NOMO-1 (cell line): ENCODE data around the gene MON2.
"Not testable (repeated sequence)": the region's sequence is repeated elsewhere in the genome, so short reads cannot be mapped to it uniquely, and the experiment has no call there.

Experiments used
- DNase-seq, 2 experiments: peaks; one replicate each; lab custom pipeline; 2025; ENCODE audit not compliant: unreplicated experiment in 2 of 2; lab: John Stamatoyannopoulos, UW

MON2 gene, protein sequence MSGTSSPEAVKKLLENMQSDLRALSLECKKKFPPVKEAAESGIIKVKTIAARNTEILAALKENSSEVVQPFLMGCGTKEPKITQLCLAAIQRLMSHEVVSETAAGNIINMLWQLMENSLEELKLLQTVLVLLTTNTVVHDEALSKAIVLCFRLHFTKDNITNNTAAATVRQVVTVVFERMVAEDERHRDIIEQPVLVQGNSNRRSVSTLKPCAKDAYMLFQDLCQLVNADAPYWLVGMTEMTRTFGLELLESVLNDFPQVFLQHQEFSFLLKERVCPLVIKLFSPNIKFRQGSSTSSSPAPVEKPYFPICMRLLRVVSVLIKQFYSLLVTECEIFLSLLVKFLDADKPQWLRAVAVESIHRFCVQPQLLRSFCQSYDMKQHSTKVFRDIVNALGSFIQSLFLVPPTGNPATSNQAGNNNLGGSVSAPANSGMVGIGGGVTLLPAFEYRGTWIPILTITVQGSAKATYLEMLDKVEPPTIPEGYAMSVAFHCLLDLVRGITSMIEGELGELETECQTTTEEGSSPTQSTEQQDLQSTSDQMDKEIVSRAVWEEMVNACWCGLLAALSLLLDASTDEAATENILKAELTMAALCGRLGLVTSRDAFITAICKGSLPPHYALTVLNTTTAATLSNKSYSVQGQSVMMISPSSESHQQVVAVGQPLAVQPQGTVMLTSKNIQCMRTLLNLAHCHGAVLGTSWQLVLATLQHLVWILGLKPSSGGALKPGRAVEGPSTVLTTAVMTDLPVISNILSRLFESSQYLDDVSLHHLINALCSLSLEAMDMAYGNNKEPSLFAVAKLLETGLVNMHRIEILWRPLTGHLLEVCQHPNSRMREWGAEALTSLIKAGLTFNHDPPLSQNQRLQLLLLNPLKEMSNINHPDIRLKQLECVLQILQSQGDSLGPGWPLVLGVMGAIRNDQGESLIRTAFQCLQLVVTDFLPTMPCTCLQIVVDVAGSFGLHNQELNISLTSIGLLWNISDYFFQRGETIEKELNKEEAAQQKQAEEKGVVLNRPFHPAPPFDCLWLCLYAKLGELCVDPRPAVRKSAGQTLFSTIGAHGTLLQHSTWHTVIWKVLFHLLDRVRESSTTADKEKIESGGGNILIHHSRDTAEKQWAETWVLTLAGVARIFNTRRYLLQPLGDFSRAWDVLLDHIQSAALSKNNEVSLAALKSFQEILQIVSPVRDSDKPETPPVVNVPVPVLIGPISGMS (N-terminal part only)

DNA sequence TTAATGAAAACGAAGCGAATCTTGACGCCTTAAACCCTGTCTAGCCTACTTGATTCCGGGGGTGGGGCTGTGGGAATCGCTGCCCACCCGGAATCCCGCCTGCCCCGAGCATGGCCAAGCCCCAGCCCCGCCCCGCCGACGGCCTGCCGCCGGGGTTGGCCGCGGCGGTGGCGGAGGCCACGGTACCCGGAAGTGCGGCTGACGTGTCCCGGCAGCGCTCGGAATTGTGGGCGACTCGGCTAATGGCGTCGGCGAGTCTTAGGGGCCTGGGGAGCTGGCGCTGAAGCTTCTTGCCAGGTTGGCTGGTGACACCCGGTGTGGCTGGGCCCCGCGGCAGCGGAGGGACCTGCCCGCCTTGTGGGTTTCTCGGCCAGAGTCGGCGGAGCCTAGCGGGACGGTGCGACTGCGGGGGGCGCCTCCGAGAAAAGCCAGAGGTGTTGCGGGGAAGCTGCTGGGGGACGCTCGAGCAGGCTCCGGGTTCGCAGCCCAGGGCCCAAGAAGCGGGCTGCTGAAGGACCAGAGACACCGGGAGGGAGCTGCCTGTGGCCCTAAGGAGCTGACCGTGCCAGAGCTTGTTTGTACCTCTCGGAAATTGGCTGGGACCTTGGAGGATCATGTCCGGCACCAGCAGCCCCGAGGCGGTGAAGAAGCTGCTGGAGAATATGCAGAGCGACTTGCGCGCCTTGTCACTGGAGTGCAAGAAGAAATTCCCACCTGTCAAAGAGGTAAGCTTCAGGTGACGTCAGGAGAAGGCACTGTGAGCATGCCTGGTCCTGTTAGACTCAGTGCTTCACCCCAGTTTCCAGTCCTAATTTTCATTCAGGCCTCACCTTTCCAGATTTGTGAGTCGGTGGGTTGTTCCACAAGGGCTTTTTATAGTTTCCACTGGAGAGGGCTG lies at the start of gene MON2:
Gene MON2 (plus strand): TSS at position 233 of the 898 bp plus-strand sequence. CDS start 382 bp downstream, at position 615.
- DNase-seq, result peak; percentile 72 to 89

GRCh38 chr12:62426089-62426488 lies 40.5 kb upstream of the MON2 start:
- DNase-seq, result no peak

- no peak for DNase-seq
Measured at GRCh38 chr12:62429457-62429856, 37.2 kb upstream of the MON2 start.

- peak in 1 of 2 experiments; percentile 37 for DNase-seq
Measured at GRCh38 chr12:62434494-62435302, 31.9 kb upstream of the MON2 start.

DNA sequence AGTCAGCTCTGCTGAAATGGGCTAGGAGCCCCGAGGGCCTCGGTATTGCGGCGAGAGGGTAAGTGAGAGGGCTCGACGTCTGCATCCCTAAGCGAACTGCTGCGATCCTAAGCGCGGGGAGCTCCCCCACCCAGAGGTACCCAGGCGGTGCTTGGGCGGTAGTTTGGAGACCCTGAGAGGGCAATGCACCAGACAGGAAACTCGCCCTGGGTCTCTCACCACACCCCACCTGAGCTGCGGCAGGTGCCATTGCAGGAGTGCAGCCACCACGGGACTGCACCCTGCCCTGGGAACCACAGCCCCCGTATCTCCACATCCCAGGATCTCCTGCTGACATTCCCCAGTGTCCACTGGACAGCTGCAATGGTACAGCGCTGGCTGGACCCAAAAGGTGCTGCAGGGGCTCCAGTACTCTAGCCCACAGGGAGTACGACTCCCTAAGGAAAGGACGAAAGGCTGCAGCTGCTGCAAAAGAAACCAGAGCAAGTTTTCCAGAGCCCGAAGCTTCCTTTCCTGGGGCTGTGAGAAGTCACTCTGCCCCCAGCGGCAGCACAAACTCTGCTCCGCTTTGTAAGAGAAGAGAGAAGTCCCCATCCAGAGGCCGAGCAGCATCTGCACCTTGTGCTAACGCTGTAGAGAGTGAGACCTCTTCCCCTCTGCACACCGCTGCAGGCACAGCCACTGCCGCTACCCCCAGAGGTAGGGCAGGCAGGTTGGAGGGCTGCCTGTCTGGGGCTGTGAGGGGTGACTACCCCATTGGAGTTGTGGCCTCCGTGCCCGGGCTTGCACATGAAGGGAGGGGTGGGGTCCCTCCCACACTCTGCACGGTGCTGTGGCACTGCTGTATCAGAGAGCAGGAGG lies 31.1 kb upstream of the MON2 start:
- peak; percentile 12 to 52 for DNase-seq

DNA sequence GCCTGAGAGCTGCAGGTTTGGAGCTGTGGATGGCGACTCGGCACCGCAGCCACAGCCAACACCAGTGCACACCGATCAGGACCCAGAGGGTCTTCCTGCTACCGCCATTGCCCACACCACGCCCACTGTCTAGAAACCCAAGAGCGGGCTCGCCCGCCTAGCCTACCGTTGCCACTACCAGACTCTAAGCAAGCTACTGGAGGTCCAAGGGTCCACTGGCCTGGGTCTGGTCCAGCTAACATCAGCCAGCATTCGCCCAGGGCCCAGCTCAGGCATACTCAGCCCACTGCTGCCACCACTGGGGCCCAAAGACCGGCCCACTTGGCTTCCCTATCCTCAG lies 30.5 kb upstream of the MON2 start:
- DNase-seq, result no peak

DNA sequence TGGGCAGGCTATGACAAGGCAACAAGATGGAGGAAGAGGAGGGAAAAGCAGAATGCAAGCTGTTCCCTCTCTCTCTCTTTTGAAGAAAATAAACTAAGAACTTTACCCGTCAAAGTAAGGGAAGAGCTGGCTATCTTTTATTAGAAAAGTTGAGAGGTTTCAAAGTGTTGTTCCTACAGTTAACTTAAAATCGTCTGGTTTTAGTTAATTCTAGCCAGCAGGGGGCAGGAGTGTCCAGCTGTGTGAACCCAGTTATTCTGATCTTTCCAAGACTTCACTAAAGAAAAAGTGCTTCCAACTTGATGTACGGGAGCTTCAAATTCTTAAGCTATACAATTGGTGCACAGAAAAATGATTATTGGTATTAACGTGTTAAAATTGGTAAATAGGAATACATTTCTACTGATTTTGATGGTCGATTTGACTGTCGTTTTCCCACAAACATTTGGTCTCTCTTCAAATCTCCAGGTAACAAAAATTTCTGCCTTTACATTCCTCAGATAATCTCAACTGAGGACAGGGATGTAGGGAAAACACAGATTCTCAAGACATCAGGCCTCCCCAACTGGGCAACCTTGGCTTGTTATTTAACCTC lies 28.4 kb upstream of the MON2 start:
- peak in 1 of 2 experiments; percentile 17 for DNase-seq

DNA sequence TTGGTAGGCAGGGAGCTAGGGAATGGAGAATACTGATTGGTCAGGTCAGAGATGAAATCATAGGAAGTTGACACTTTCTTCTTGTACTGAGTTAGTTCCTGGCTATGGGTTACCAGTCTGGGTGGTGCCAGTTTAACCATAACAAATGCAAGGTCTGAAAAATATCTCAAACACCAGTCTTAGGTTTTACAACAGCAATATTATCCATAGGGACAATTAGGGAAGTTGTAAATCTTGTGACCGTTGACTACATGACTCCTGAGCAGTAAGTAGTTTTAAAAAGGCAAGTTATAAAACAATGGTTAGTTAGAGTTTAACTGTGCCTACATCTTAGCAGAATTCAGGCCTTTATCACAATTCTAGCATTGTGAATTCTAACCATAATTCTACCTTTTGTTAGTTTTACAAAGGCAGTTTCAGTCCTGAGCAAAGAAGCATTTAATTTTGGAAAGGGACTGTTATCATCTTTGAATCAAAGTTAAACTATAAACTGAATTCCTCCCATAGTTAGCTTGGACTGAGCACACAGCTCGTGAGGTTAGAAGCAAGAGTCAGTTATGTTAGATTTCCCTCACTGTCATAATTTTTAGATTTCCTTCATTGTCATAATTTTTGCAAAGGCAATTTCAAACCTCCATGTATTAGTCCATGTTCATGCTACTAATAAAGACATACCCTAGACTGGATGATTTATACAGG lies 19.7 kb upstream of the MON2 start:
- DNase-seq, result peak in 1 of 2 experiments; percentile 5

DNA sequence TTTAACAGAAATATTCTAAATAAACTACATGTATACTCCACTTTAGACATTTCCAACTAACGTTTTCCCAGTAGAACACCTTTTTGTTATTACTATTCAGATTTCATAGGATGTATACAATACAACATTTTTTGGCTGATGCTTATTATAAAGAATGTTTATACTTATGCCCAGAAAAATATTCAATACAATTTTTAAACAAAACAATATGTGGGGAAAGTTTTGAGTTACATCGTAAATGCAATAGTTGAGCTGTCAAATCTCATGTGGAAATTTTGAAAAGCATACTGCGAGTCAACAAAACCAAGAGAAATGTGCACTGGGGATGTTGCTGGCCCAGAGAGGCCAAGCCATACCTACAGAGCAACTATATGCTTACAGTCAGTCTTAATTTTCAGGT lies 18.2 kb upstream of the MON2 start:
- no peak for DNase-seq

- DNase-seq, result not testable (repeated sequence)
Measured at GRCh38 chr12:62455429-62455828, 11.2 kb upstream of the MON2 start.

DNA sequence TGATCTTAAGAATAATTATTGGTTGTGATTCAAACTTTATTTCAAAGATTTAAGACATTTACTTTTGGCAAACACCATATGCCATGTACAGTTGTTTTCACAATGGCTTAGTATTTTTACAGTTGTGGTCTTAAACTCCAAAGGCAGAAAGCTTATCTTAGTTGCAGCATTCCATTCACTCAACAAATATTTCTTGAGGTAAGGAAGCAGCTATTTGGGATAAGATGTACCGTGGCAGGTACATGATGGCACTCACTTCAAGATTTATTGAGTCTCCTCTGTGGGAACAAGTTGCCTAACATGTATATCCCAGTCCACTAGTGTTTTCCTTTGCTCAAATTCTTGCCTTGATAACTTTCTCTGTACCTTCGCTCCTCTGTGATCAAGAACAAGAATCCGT lies 8.0 kb upstream of the MON2 start:
- DNase-seq, result no peak

GRCh38 chr12:62459976-62460375 lies 6.7 kb upstream of the MON2 start:
- no peak for DNase-seq

DNA sequence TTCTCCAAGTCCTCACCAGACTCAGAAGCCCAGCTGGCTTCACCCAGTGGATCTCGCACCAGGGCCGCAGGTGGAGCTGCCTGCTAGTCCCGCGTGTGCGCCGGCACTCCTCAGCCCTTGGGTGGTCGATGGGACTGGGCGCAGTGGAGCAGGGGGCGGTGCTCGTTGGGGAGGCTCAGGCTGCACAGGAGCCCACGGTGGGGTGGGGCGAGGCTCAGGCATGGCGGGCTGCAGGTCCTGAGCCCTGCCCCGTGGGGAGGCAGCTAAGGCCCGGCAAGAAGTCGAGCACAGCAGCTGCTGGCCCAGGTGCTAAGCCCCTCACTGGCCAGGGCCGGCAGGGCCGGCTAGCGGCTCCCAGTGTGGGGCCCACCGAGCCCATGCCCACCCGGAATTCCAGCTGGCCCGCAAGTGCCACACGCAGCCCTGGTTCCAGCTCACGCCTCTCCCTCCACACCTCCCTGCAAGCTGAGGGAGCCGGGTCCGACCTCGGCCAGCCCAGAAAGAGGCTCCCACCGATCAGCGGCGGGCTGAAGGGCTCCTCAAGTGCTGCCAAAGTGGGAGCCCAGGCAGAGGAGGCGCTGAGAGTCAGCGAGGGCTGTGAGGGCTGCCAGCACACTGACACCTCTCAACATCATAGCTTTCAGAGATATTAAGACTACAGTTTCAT lies 5.3 kb upstream of the MON2 start:
- DNase-seq, result not testable (repeated sequence)

DNA sequence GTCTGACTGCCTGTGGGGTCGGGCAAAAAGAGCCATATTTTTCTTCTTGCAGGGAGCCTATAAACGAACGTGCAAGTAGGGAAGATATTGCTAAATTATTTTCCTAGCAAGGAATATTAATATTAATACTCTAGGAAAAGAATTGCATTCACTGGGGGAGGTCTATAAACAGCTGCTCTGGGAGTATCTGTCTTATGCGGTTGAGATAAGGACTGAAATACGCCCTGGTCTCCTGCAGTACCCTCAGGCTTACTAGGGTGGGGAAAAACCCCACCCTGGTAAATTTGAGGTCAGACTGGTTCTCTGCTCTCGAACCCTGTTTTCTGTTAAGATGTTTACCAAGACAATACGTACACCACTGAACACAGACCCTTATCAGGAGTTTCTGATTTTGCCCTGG lies 3.4 kb upstream of the MON2 start:
- not testable (repeated sequence) for DNase-seq

GRCh38 chr12:62466018-62466593 lies 520 bp upstream of the MON2 start:
- DNase-seq, result peak; percentile 69 to 73

DNA sequence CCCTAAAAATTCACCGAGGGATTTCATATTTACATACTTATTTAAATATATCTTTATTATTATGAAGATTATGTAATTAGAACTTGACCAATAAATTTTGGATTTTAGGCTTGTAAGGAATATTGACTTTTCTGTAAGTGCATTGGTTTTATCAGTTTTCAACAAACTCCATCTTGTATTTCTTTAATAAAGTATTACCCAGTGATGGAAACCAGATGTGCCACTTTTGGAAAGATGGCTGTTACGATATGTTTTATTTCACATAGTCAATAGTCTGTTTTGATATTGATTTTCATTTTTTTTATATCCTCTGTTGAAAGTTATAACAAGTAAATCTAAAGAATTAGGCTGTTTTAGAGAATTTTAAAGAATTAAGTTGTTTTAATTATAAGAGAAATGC lies 1.8 kb downstream of the MON2 start:
- no peak for DNase-seq
